K562 (cell line): ENCODE measurements around the gene GYG1. TPM values are rescaled to one million over a fixed set of nuclear protein-coding genes. Genes with fewer than 3 reads are reported as not detected.

Source experiments
- ETV6 ChIP-seq, 3 experiments: fragments of 150-350 bp in 1 of 3; sonication (generic) in 1 of 3; formaldehyde crosslinking in 1 of 3; IDR thresholded peaks; 2 replicates each; pipeline versions ENCODE4 v1.6.1 to v1.8.0; 2014 to 2022; ENCODE audit warnings: borderline replicate concordance in 2 of 3, low read depth in 2 of 3, antibody characterized with exemption in 1 of 3, low read length in 1 of 3, mild to moderate bottlenecking in 1 of 3, missing genetic modification reagents in 1 of 3
- FOXP1 ChIP-seq: sonication (generic); formaldehyde crosslinking; IDR thresholded peaks from 2 replicates; pipeline ENCODE4 v1.8.0; 2022; ENCODE audit warnings: mild to moderate bottlenecking, missing genetic modification reagents
- GATAD2B ChIP-seq: fragments of 450-650 bp; IDR thresholded peaks from 2 replicates; pipeline ENCODE4 v1.6.1; 2017; ENCODE audit warnings: mild to moderate bottlenecking, borderline replicate concordance
- SNRNP70 ChIP-seq: fragments of 200-400 bp; formaldehyde crosslinking; optimal IDR thresholded peaks from 2 replicates; pipeline ENCODE3; 2017; ENCODE audit warnings: low read depth, low read length
- TAF7 ChIP-seq: fragments of 450-650 bp; IDR thresholded peaks from 2 replicates; pipeline ENCODE4 v1.6.1; 2016; ENCODE audit warnings: missing genetic modification characterization, missing compliant biosample characterization
- ZNF23 ChIP-seq: fragments of 250-450 bp; sonication (Bioruptor Pico); IDR thresholded peaks from 2 replicates; pipeline ENCODE4 v1.4.0; 2020; ENCODE audit warnings: mild to moderate bottlenecking
- ZNF316 ChIP-seq: fragments of 450-650 bp; IDR thresholded peaks from 2 replicates; pipeline ENCODE4 v1.6.1; 2016
- polyA plus RNA-seq, 8 experiments: library from polyadenylated mRNA; depleted of rRNA in 4 of 8; stranded (reverse) in 5 of 8; unstranded in 3 of 8; fragments of >200 nt; fragmentation: Nextera tagmentation in 2 of 8; fragmentation: Illumina TruSeq in 1 of 8; extraction: Ambion mirVana in 2 of 8; extraction: Trizol in 1 of 8; gene quantifications; 2 replicates each; pipeline versions ENCODE4 v1.2.1 to v1.2.3, GENCODE V29; 2011 to 2014; ENCODE audit warnings: inconsistent platforms in 1 of 8, missing spikeins in 1 of 8
- total RNA-seq, 7 experiments: library from RNA; depleted of rRNA in 6 of 7; stranded (reverse); fragments of >200 nt in 6 of 7; fragmentation: Illumina TruSeq in 2 of 7; extraction: Trizol in 2 of 7; gene quantifications; 2 replicates each; pipeline versions ENCODE4 v1.2.1 to v1.2.3, GENCODE V29; 2011 to 2021; ENCODE audit warnings: low replicate concordance in 1 of 7
- TF ChIP-seq, protein P1 (sequence below), 2 experiments: fragments of 450-650 bp; conservative IDR thresholded peaks; 2 replicates each; pipeline ENCODE4 v1.6.1; 2017; ENCODE audit warnings: mild to moderate bottlenecking in 2 of 2, moderate library complexity in 2 of 2
- TF ChIP-seq, protein P2 (sequence below): IDR thresholded peaks from 2 replicates; pipeline ENCODE4 v1.6.1; 2016; ENCODE audit warnings: missing genetic modification characterization, missing compliant biosample characterization

The GYG1 gene
- total and polyA plus RNA-seq, 9 of the 15 experiments (the other 6 are each of a cell fraction or from before 2014, with no cell fraction given): 14.6 to 38.4 (median 24.6) TPM

GRCh38 chr3:149042789-149043386, 51.5 kb downstream of the GYG1 start (continued):
- TF ChIP-seq, protein P1, sequence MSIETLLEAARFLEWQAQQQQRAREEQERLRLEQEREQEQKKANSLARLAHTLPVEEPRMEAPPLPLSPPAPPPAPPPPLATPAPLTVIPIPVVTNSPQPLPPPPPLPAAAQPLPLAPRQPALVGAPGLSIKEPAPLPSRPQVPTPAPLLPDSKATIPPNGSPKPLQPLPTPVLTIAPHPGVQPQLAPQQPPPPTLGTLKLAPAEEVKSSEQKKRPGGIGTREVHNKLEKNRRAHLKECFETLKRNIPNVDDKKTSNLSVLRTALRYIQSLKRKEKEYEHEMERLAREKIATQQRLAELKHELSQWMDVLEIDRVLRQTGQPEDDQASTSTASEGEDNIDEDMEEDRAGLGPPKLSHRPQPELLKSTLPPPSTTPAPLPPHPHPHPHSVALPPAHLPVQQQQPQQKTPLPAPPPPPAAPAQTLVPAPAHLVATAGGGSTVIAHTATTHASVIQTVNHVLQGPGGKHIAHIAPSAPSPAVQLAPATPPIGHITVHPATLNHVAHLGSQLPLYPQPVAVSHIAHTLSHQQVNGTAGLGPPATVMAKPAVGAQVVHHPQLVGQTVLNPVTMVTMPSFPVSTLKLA (conservative IDR thresholded peaks at IDR 0.05): no peak
- TF ChIP-seq ZNF316: no peak
- no peak for TF ChIP-seq SNRNP70
- TF ChIP-seq ZNF23 (CRISPR knock-in tag): no peak
- no peak for TF ChIP-seq GATAD2B
- TF ChIP-seq ETV6 (IDR thresholded peaks at IDR 0.05; ENCODE audit: borderline replicate concordance in 1 of 2, low read depth in 2 of 2, low read length in 1 of 2): no peak
- TF ChIP-seq ETV6 (CRISPR knock-in tag; IDR thresholded peaks at IDR 0.05; ENCODE audit: borderline replicate concordance): no peak
- TF ChIP-seq, protein P2, sequence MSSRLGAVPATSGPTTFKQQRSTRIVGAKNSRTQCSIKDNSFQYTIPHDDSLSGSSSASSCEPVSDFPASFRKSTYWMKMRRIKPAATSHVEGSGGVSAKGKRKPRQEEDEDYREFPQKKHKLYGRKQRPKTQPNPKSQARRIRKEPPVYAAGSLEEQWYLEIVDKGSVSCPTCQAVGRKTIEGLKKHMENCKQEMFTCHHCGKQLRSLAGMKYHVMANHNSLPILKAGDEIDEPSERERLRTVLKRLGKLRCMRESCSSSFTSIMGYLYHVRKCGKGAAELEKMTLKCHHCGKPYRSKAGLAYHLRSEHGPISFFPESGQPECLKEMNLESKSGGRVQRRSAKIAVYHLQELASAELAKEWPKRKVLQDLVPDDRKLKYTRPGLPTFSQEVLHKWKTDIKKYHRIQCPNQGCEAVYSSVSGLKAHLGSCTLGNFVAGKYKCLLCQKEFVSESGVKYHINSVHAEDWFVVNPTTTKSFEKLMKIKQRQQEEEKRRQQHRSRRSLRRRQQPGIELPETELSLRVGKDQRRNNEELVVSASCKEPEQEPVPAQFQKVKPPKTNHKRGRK (tag): no peak
- TF ChIP-seq FOXP1 (CRISPR knock-in tag): no peak
- TF ChIP-seq TAF7: no peak
